Endodermal cell (in vitro differentiated cells): ENCODE data around the gene CYP11A1. TPM values are rescaled to one million over a fixed set of nuclear protein-coding genes. Genes with fewer than 3 reads are reported as not detected.

ENCODE experiments used
- DNase-seq: peaks from one replicate; pipeline ENCODE4 v3.0.0-alpha.2; 2017
- H3K27ac ChIP-seq: 2 replicates; pipeline ENCODE4 v1.5.1; 2013; ENCODE audit warnings: mild to moderate bottlenecking, low read depth, low read length, moderate library complexity
- H3K27me3 ChIP-seq: 2 replicates; pipeline ENCODE4 v1.6.1; 2013; ENCODE audit warnings: mild to moderate bottlenecking, low read length, moderate library complexity; ENCODE audit not compliant: insufficient read depth, control insufficient read depth, poor library complexity, severe bottlenecking
- H3K36me3 ChIP-seq: 2 replicates; pipeline ENCODE4 v1.7.0; 2013; ENCODE audit warnings: mild to moderate bottlenecking, low read length, moderate library complexity; ENCODE audit not compliant: control insufficient read depth, insufficient read depth
- H3K4me1 ChIP-seq: one replicate; pipeline ENCODE4 v1.7.0; 2013; ENCODE audit warnings: low read length; ENCODE audit not compliant: control insufficient read depth, insufficient read depth
- H3K4me3 ChIP-seq: 2 replicates; pipeline ENCODE4 v1.5.1; 2013; ENCODE audit warnings: mild to moderate bottlenecking, low read length, moderate library complexity
- H3K9ac ChIP-seq: 2 replicates; pipeline ENCODE4 v1.6.1; 2013; ENCODE audit warnings: mild to moderate bottlenecking, low read length, moderate library complexity; ENCODE audit not compliant: poor library complexity, severe bottlenecking; ENCODE audit errors: extremely low read depth
- H3K9me3 ChIP-seq: 2 replicates; pipeline ENCODE4 v1.6.1; 2013; ENCODE audit warnings: mild to moderate bottlenecking, low read length, moderate library complexity; ENCODE audit not compliant: control insufficient read depth
- H3K27ac Mint-ChIP-seq: 2 replicates; pipeline ENCODE4 v1.8.0; 2020; ENCODE audit warnings: mixed read lengths
- H3K27me3 Mint-ChIP-seq: 2 replicates; pipeline ENCODE4 v1.8.0; 2021; ENCODE audit warnings: mild to moderate bottlenecking, mixed read lengths; ENCODE audit not compliant: insufficient read depth
- H3K36me3 Mint-ChIP-seq: 2 replicates; pipeline ENCODE4 v1.8.0; 2020; ENCODE audit warnings: low read depth, mixed read lengths
- H3K4me1 Mint-ChIP-seq: 2 replicates; pipeline ENCODE4 v1.8.0; 2020; ENCODE audit warnings: mixed read lengths
- H3K4me3 Mint-ChIP-seq: 2 replicates; pipeline ENCODE4 v1.8.0; 2020; ENCODE audit warnings: mild to moderate bottlenecking, moderate library complexity, mixed read lengths
- H3K9me3 Mint-ChIP-seq: 2 replicates; pipeline ENCODE4 v1.8.0; 2020; ENCODE audit warnings: mild to moderate bottlenecking, mixed read lengths
- WGBS, 2 experiments: methylation state at CpG; one replicate each; pipeline versions ENCODE4 v1.1.5 to v1.1.7; 2013; ENCODE audit warnings: missing lambda C conversion rate in 2 of 2, mixed read lengths in 1 of 2; ENCODE audit not compliant: insufficient coverage in 1 of 2, insufficient read length in 1 of 2; 5-methylcytosine and 5-hydroxymethylcytosine counted together
- total RNA-seq, 2 donors: library from RNA; stranded (reverse); fragmentation: NEBNext Ultra II Directional in 1 of 2; extraction: Animal tissue kit (Norgen Biotek cat#: 25700) in 1 of 2; gene quantifications; 2 replicates in 1 of 2; 3 replicates in 1 of 2; pipeline ENCODE4 v1.2.1, GENCODE V29; 2021
- TF ChIP-seq, protein P1 (sequence below): fragments of 200-600 bp; sonication (generic); conservative IDR thresholded peaks from 2 replicates; pipeline ENCODE4 v1.5.0; 2021; ENCODE audit warnings: antibody characterized with exemption, mild to moderate bottlenecking

Gene CYP11A1
- total RNA-seq, 2 donors from 2014 or later, result 4.8 to 5.3 TPM

DNA sequence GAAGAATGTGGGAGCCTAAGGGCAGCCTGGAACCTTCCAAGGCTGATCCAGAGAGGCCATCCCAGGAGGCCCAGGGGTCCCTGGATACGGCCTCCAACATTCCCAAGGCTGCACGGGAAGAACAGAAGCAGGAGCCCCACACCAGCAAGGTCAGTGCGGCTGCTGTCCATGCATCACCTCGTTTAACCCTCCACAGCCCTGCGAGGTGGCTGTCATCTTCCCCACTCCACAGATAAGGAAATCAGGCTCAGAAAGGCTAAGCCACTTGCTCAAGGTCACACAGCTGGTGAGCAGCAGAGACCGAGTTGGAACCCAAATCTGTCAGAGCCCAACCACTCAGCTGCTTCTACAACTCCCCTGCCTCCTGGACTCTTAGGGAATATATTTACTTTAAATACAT, 44.7 kb upstream of the CYP11A1 start:
- Histone ChIP-seq H3K9me3 (no peaks in the 10 kb centered on the region), H3K27ac (no peak overlapping the region), H3K27me3 (no peaks in the 10 kb centered on the region), H3K36me3 (peaks cover 27% of the 10 kb centered on the region), H3K4me1 (peaks cover under 1% of the 10 kb centered on the region), H3K4me3 (no peak overlapping the region), H3K9ac (no peak overlapping the region)
- H3K27ac Mint-ChIP-seq, result no peak overlapping the region
- H3K27me3 Mint-ChIP-seq, result no peaks in the 10 kb centered on the region
- WGBS, 2 experiments, result 86 to 90% methylated on average over 4 to 6 of the region's 6 CpGs
- no peak overlapping the region for H3K4me3 Mint-ChIP-seq
- DNase-seq, result no peak
- H3K4me1 Mint-ChIP-seq, result no peaks in the 10 kb centered on the region
- H3K9me3 Mint-ChIP-seq, result no peaks in the 10 kb centered on the region
- TF ChIP-seq, protein P1, sequence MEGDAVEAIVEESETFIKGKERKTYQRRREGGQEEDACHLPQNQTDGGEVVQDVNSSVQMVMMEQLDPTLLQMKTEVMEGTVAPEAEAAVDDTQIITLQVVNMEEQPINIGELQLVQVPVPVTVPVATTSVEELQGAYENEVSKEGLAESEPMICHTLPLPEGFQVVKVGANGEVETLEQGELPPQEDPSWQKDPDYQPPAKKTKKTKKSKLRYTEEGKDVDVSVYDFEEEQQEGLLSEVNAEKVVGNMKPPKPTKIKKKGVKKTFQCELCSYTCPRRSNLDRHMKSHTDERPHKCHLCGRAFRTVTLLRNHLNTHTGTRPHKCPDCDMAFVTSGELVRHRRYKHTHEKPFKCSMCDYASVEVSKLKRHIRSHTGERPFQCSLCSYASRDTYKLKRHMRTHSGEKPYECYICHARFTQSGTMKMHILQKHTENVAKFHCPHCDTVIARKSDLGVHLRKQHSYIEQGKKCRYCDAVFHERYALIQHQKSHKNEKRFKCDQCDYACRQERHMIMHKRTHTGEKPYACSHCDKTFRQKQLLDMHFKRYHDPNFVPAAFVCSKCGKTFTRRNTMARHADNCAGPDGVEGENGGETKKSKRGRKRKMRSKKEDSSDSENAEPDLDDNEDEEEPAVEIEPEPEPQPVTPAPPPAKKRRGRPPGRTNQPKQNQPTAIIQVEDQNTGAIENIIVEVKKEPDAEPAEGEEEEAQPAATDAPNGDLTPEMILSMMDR, result no peak
- peaks cover 17% of the 10 kb centered on the region for H3K36me3 Mint-ChIP-seq

- Histone ChIP-seq H3K27ac (no peak overlapping the region), H3K4me3 (no peak overlapping the region), H3K36me3 (peaks cover 27% of the 10 kb centered on the region), H3K9me3 (no peaks in the 10 kb centered on the region), H3K4me1 (peaks cover 2% of the 10 kb centered on the region), H3K27me3 (no peaks in the 10 kb centered on the region), H3K9ac (no peak overlapping the region)
- 93 to 94% methylated on average over 3 to 12 of the region's 12 CpGs for WGBS, 2 experiments
- no peak overlapping the region for H3K4me3 Mint-ChIP-seq
- H3K36me3 Mint-ChIP-seq, result peaks cover 16% of the 10 kb centered on the region
- H3K27me3 Mint-ChIP-seq, result no peaks in the 10 kb centered on the region
- TF ChIP-seq, protein P1, result no peak
- H3K9me3 Mint-ChIP-seq, result no peaks in the 10 kb centered on the region
- H3K27ac Mint-ChIP-seq, result no peak overlapping the region
- no peak for DNase-seq
- H3K4me1 Mint-ChIP-seq, result no peaks in the 10 kb centered on the region
Measured at GRCh38 chr15:74411686-74412085, 44.2 kb upstream of the CYP11A1 start.

- Histone ChIP-seq H3K27ac (no peak overlapping the region), H3K9ac (no peak overlapping the region), H3K9me3 (no peaks in the 10 kb centered on the region), H3K27me3 (no peaks in the 10 kb centered on the region), H3K4me1 (peaks cover 2% of the 10 kb centered on the region), H3K4me3 (no peak overlapping the region), H3K36me3 (peaks cover 18% of the 10 kb centered on the region)
- H3K4me3 Mint-ChIP-seq, result no peak overlapping the region
- H3K4me1 Mint-ChIP-seq, result no peaks in the 10 kb centered on the region
- TF ChIP-seq, protein P1, result no peak
- DNase-seq, result no peak
- H3K27ac Mint-ChIP-seq, result no peak overlapping the region
- H3K9me3 Mint-ChIP-seq, result no peaks in the 10 kb centered on the region
- 95 to 100% methylated on average over 9 to 18 of the region's 18 CpGs for WGBS, 2 experiments
- no peaks in the 10 kb centered on the region for H3K27me3 Mint-ChIP-seq
- peaks cover 11% of the 10 kb centered on the region for H3K36me3 Mint-ChIP-seq
Measured at GRCh38 chr15:74410502-74410901, 43.1 kb upstream of the CYP11A1 start.
